Measurements from ENCODE around the gene TASP1. TPM values are rescaled to one million over a fixed set of nuclear protein-coding genes. Genes with fewer than 3 reads are reported as not detected.
A peak's percentile ranks its signal among the peaks of the same experiment; 100 is the strongest.

Gene TASP1
- total RNA-seq, 1 experiment from 2014 or later, result 13.9 TPM

- H3K27ac ChIP-seq (ENCODE audit: low read length), result no peak overlapping the region
- BruUV-seq (replicated peaks), result no TSS peak
- no peaks in the 10 kb centered on the region for H3K4me1 ChIP-seq (ENCODE audit: insufficient read depth, low read length)
- H3K4me3 ChIP-seq (ENCODE audit: low read length), result no peak overlapping the region
- peaks cover 14% of the 10 kb centered on the region; the same call in 1 of the 2 replicates for H3K36me3 ChIP-seq (ENCODE audit: low read depth, low read length)
- no peaks in the 10 kb centered on the region for H3K9me2 ChIP-seq (replicated peaks; ENCODE audit: low read length)
- ChIA-PET CTCF (no interaction called here), POLR2A (ENCODE audit: unreplicated experiment) (no interaction called here)
- no peaks in the 10 kb centered on the region for H4K20me1 ChIP-seq (ENCODE audit: low read length)
- H3K9me3 ChIP-seq (ENCODE audit: low read length), result peaks cover 12% of the 10 kb centered on the region; the same call in 1 of the 2 replicates
- intact Hi-C loops (cut with micrococcal nuclease), result no loop called here
- no peaks in the 10 kb centered on the region for H3F3A ChIP-seq (ENCODE audit: low read length, unreplicated experiment)
- no peak overlapping the region for H3K4me2 ChIP-seq (ENCODE audit: low read length)
- no peak overlapping the region for H3K9ac ChIP-seq (ENCODE audit: low read length)
- ATAC-seq (no peak), DNase-seq (no peak)
- no peaks in the 10 kb centered on the region for H3K79me2 ChIP-seq (ENCODE audit: low read length)
- H2AFZ ChIP-seq (ENCODE audit: low read length), result no peak overlapping the region
- TF ChIP-seq, protein P1, sequence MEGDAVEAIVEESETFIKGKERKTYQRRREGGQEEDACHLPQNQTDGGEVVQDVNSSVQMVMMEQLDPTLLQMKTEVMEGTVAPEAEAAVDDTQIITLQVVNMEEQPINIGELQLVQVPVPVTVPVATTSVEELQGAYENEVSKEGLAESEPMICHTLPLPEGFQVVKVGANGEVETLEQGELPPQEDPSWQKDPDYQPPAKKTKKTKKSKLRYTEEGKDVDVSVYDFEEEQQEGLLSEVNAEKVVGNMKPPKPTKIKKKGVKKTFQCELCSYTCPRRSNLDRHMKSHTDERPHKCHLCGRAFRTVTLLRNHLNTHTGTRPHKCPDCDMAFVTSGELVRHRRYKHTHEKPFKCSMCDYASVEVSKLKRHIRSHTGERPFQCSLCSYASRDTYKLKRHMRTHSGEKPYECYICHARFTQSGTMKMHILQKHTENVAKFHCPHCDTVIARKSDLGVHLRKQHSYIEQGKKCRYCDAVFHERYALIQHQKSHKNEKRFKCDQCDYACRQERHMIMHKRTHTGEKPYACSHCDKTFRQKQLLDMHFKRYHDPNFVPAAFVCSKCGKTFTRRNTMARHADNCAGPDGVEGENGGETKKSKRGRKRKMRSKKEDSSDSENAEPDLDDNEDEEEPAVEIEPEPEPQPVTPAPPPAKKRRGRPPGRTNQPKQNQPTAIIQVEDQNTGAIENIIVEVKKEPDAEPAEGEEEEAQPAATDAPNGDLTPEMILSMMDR (conservative IDR thresholded peaks at IDR 0.05; ENCODE audit: low read depth, low read length), result no peak
- TF ChIP-seq EZH2 (IDR thresholded peaks at IDR 0.05; ENCODE audit: low read length, unreplicated experiment) (no peak), EZH2phosphoT487 (IDR thresholded peaks at IDR 0.05; ENCODE audit: borderline replicate concordance, low read length) (no peak)
- no peaks in the 10 kb centered on the region for H3K27me3 ChIP-seq (ENCODE audit: low read length)
Observed at GRCh38 chr20:13501500-13501899, 137.2 kb downstream of the TASP1 start.

GRCh38 chr20:13494019-13494418 lies 144.7 kb downstream of the TASP1 start:
- no peaks in the 10 kb centered on the region for H3K9me3 ChIP-seq (ENCODE audit: low read length)
- no peaks in the 10 kb centered on the region for H3F3A ChIP-seq (ENCODE audit: low read length, unreplicated experiment)
- no peaks in the 10 kb centered on the region for H3K36me3 ChIP-seq (ENCODE audit: low read depth, low read length)
- no peaks in the 10 kb centered on the region for H3K79me2 ChIP-seq (ENCODE audit: low read length)
- no peak overlapping the region for H3K9ac ChIP-seq (ENCODE audit: low read length)
- no peak overlapping the region for H3K4me2 ChIP-seq (ENCODE audit: low read length)
- peak; percentile 42 for DNase-seq
- no TSS peak for BruUV-seq (replicated peaks)
- H3K27me3 ChIP-seq (ENCODE audit: low read length), result no peaks in the 10 kb centered on the region
- no peaks in the 10 kb centered on the region for H3K9me2 ChIP-seq (replicated peaks; ENCODE audit: low read length)
- H2AFZ ChIP-seq (ENCODE audit: low read length), result no peak overlapping the region
- no peaks in the 10 kb centered on the region for H4K20me1 ChIP-seq (ENCODE audit: low read length)
- TF ChIP-seq EZH2 (IDR thresholded peaks at IDR 0.05; ENCODE audit: low read length, unreplicated experiment), result no peak
- TF ChIP-seq, protein P1 (conservative IDR thresholded peaks at IDR 0.05; ENCODE audit: low read depth, low read length), result no peak
- TF ChIP-seq EZH2phosphoT487 (IDR thresholded peaks at IDR 0.05; ENCODE audit: borderline replicate concordance, low read length), result no peak
- peak; percentile 27; the same call in 1 of the 2 replicates for ATAC-seq
- POLR2A ChIA-PET (ENCODE audit: unreplicated experiment), result no interaction called here
- CTCF ChIA-PET, result no interaction called here
- no peak overlapping the region for H3K4me3 ChIP-seq (ENCODE audit: low read length)
- H3K4me1 ChIP-seq (ENCODE audit: insufficient read depth, low read length), result peaks cover 3% of the 10 kb centered on the region; the same call in 1 of the 2 replicates
- H3K27ac ChIP-seq (ENCODE audit: low read length), result no peak overlapping the region
- intact Hi-C loops (cut with micrococcal nuclease), result no loop called here

- Histone ChIP-seq H3K9ac (ENCODE audit: low read length) (no peak overlapping the region), H4K20me1 (ENCODE audit: low read length) (no peaks in the 10 kb centered on the region), H2AFZ (ENCODE audit: low read length) (no peak overlapping the region), H3K27ac (ENCODE audit: low read length) (no peak overlapping the region), H3K4me1 (ENCODE audit: insufficient read depth, low read length) (peaks cover 3% of the 10 kb centered on the region; the same call in 1 of the 2 replicates), H3K4me2 (ENCODE audit: low read length) (no peak overlapping the region), H3K9me3 (ENCODE audit: low read length) (no peaks in the 10 kb centered on the region), H3K4me3 (ENCODE audit: low read length) (no peak overlapping the region), H3F3A (ENCODE audit: low read length, unreplicated experiment) (no peaks in the 10 kb centered on the region), H3K79me2 (ENCODE audit: low read length) (no peaks in the 10 kb centered on the region), H3K36me3 (ENCODE audit: low read depth, low read length) (no peaks in the 10 kb centered on the region), H3K9me2 (replicated peaks; ENCODE audit: low read length) (no peaks in the 10 kb centered on the region), H3K27me3 (ENCODE audit: low read length) (no peaks in the 10 kb centered on the region)
- CTCF ChIA-PET, result no interaction called here
- TF ChIP-seq EZH2phosphoT487 (IDR thresholded peaks at IDR 0.05; ENCODE audit: borderline replicate concordance, low read length), result no peak
- TF ChIP-seq, protein P1 (conservative IDR thresholded peaks at IDR 0.05; ENCODE audit: low read depth, low read length), result no peak
- no peak for TF ChIP-seq EZH2 (IDR thresholded peaks at IDR 0.05; ENCODE audit: low read length, unreplicated experiment)
- POLR2A ChIA-PET (ENCODE audit: unreplicated experiment), result interaction anchor here (0.6 kb wide), 1 partner anchor 443 kb away, joined by 5 read pairs; no protein-coding TSS in a partner anchor
- DNase-seq, result no peak
- ATAC-seq, result no peak
- intact Hi-C loops (cut with micrococcal nuclease), result no loop called here
- BruUV-seq (replicated peaks), result no TSS peak
Observed at GRCh38 chr20:13493143-13493542, 145.6 kb downstream of the TASP1 start.
